Left ventricle myocardium inferior (tissue), 1 donor: ENCODE data around the gene STARD10. TPM values are rescaled to one million over a fixed set of nuclear protein-coding genes. Genes with fewer than 3 reads are reported as not detected.
A peak's percentile ranks its signal among the peaks of the same experiment; 100 is the strongest.

Source experiments
- DNase-seq: peaks from one replicate; pipeline ENCODE4 v3.0.0-alpha.2; 2020
- H3K27ac ChIP-seq: fragments of 200-600 bp; replicated peaks from 2 replicates; pipeline ENCODE4 v1.8.0; 2021
- H3K27me3 ChIP-seq: fragments of 200-600 bp; 2 replicates; pipeline ENCODE4 v1.8.0; 2021; ENCODE audit warnings: low read depth
- H3K36me3 ChIP-seq: fragments of 200-600 bp; 2 replicates; pipeline ENCODE4 v1.8.0; 2021
- H3K4me1 ChIP-seq: fragments of 200-600 bp; 2 replicates; pipeline ENCODE4 v1.8.0; 2021
- H3K4me3 ChIP-seq: fragments of 200-600 bp; 2 replicates; pipeline ENCODE4 v1.8.0; 2021; ENCODE audit warnings: mild to moderate bottlenecking, moderate library complexity
- H3K9me3 ChIP-seq: fragments of 200-600 bp; replicated peaks from 2 replicates; pipeline ENCODE4 v1.8.0; 2021
- CTCF ChIP-seq: fragments of 200-600 bp; IDR thresholded peaks from 2 replicates; pipeline ENCODE4 v1.8.0; 2021; ENCODE audit warnings: antibody characterized with exemption, mild to moderate bottlenecking, borderline replicate concordance
- intact Hi-C: fragments of 100-400 bp; cut with micrococcal nuclease; formaldehyde crosslinking; loops from one replicate; pipeline ENCODE4 v1.11.0; 2022
- total RNA-seq: library from RNA; stranded (reverse); fragmentation: NEBNext Ultra II Directional; extraction: Animal tissue kit (Norgen Biotek cat#: 25700); gene quantifications from one replicate; pipeline ENCODE4 v1.2.1, GENCODE V29; 2021
- donor health status: DM: no; HTN: yes; CAD: no; lungs with severe emphysema.

Gene STARD10
- total RNA-seq, 1 donor from 2014 or later = 93.6 TPM

- intact Hi-C loops = no loop called here
- DNase-seq = no peak
- H3K4me1 ChIP-seq = peaks cover under 1% of the 10 kb centered on the region
- H3K9me3 ChIP-seq = no peaks in the 10 kb centered on the region
- H3K27ac ChIP-seq = no peak overlapping the region
- TF ChIP-seq CTCF = no peak
- H3K36me3 ChIP-seq = no peaks in the 10 kb centered on the region
- no peak overlapping the region for H3K4me3 ChIP-seq
- H3K27me3 ChIP-seq = no peaks in the 10 kb centered on the region
These were observed 27.5 kb downstream of the STARD10 start for GRCh38 chr11:72766152-72766902.

GRCh38 chr11:72764503-72764902, 29.3 kb downstream of the STARD10 start:
- no peak for DNase-seq
- intact Hi-C loops = no loop called here
- H3K9me3 ChIP-seq = no peaks in the 10 kb centered on the region
- no peak overlapping the region for H3K4me3 ChIP-seq
- H3K4me1 ChIP-seq = peaks cover 15% of the 10 kb centered on the region
- TF ChIP-seq CTCF = no peak
- H3K27me3 ChIP-seq = no peaks in the 10 kb centered on the region
- H3K36me3 ChIP-seq = no peaks in the 10 kb centered on the region
- H3K27ac ChIP-seq = no peak overlapping the region

- Histone ChIP-seq H3K36me3 (no peaks in the 10 kb centered on the region), H3K27me3 (no peaks in the 10 kb centered on the region), H3K4me3 (no peak overlapping the region), H3K9me3 (no peaks in the 10 kb centered on the region), H3K4me1 (peaks cover 16% of the 10 kb centered on the region), H3K27ac (no peak overlapping the region)
- no peak for DNase-seq
- intact Hi-C loops = no loop called here
- no peak for TF ChIP-seq CTCF
These were observed 30.0 kb downstream of the STARD10 start for GRCh38 chr11:72763823-72764222.

- Histone ChIP-seq H3K4me3 (no peak overlapping the region), H3K27me3 (no peaks in the 10 kb centered on the region), H3K27ac (no peak overlapping the region), H3K4me1 (peaks cover 21% of the 10 kb centered on the region), H3K9me3 (no peaks in the 10 kb centered on the region), H3K36me3 (peaks cover 4% of the 10 kb centered on the region)
- TF ChIP-seq CTCF = no peak
- DNase-seq = no peak
- intact Hi-C loops = no loop called here
These were observed 31.1 kb downstream of the STARD10 start for GRCh38 chr11:72762641-72763304.

- TF ChIP-seq CTCF = no peak
- Histone ChIP-seq H3K4me3 (no peak overlapping the region), H3K27me3 (no peaks in the 10 kb centered on the region), H3K4me1 (peaks cover 21% of the 10 kb centered on the region), H3K9me3 (no peaks in the 10 kb centered on the region), H3K36me3 (peaks cover 14% of the 10 kb centered on the region), H3K27ac (peak overlapping the region; percentile 30)
- DNase-seq = no peak
- intact Hi-C loops = no loop called here
These were observed 33.1 kb downstream of the STARD10 start for GRCh38 chr11:72760539-72761405.
